NCI-H187 (cell line): ENCODE results near the gene KRTAP10-7.
"Not testable (repeated sequence)": the region's sequence is repeated elsewhere in the genome, so short reads cannot be mapped to it uniquely, and the experiment has no call there.

Experiments used
- DNase-seq, 2 experiments: peaks; one replicate each; lab custom pipeline; 2025; lab: John Stamatoyannopoulos, UW

Gene KRTAP10-7

DNA sequence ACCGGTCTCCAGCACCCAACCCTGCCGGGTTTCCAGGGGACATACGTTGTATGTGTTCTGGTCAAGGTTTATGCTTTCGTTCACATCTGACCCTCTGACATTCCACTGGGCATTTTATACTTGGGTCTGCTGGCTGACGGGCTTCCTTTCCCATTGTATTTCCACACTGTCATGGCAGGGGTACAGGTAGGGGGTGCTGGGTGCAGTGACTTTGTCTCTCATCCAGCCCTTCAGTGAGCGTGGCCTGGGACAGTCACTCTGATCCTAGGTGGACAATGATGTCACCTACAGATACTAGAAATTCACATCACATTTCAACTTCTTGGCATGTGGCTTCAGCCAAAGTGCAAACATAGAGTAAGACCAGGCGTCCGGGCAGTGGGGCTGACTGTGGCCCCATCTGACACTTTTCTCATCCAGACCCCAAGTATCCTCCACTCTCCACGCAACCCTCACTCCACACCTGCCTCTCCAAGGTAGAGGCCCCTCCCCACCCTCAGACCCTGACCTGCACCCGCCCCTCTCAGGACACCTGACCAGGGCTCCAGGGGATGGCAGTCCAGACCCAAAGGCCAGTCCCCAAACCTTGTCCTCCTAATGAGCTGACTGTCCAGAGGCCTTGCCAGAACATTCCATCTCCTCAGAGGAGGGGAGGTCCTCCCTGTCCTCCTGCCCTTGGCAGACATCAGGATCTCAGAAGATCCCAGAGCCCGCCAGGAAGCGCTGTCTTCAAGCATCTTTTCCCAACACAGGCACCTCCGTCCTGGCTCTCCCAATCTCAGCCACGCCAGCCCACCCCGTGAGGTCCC lies 36.0 kb downstream of the KRTAP10-7 start:
- no peak for DNase-seq

DNA sequence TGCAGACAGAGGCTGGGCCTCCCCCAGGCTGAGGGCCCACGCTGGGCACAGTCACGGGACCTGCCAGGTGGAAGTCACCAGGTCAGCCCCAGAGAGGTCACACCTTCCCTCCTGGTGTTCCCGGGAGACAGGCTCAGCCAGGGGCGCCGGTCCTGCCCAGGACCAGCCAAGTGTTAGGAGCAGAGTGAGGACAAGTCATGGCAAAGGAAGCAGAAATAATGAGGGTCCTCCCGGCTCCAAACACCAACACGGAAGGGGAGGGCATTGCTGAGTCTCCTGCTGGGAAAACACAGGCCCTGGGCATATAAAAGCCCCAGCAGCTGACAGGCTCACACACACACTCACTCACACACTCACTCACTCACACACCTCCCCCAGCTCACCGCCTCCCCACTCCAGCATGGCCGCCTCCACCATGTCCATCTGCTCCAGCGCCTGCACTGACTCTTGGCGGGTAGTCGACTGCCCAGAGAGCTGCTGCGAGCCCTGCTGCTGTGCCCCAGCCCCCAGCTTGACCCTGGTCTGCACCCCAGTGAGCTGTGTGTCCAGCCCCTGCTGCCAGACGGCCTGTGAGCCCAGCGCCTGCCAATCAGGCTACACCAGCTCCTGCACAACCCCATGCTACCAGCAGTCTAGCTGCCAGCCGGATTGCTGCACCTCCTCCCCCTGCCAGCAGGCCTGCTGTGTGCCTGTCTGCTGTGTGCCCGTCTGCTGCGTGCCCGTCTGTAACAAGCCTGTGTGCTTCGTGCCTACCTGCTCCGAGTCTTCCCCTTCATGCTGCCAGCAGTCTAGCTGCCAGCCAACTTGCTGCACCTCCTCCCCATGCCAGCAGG lies 36.8 kb downstream of the KRTAP10-7 start, which contains the start of gene KRTAP10-10:
Gene KRTAP10-10, plus strand, starts transcription at position 339 of the 833 bp plus-strand sequence. Its CDS starts 62 bp downstream, at position 401.
- no peak for DNase-seq

DNA sequence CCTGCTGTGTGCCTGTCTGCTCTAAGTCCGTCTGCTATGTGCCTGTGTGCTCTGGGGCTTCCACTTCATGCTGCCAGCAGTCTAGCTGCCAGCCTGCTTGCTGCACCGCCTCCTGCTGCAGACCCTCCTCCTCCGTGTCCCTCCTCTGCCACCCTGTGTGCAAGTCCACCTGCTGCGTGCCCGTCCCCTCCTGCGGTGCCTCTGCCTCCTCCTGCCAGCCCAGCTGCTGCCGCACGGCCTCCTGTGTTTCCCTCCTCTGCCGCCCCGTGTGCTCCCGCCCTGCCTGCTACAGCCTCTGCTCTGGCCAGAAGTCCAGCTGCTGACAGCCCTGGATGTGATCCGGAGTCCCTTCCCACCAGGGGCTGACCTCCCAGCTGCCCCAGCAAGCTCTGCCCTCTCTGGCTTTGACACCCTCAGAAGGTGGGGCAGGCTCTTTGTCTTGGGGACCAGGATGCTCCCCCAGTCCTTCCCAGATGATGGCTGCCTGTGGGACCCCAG lies 37.5 kb downstream of the KRTAP10-7 start:
- not testable (repeated sequence) for DNase-seq

DNA sequence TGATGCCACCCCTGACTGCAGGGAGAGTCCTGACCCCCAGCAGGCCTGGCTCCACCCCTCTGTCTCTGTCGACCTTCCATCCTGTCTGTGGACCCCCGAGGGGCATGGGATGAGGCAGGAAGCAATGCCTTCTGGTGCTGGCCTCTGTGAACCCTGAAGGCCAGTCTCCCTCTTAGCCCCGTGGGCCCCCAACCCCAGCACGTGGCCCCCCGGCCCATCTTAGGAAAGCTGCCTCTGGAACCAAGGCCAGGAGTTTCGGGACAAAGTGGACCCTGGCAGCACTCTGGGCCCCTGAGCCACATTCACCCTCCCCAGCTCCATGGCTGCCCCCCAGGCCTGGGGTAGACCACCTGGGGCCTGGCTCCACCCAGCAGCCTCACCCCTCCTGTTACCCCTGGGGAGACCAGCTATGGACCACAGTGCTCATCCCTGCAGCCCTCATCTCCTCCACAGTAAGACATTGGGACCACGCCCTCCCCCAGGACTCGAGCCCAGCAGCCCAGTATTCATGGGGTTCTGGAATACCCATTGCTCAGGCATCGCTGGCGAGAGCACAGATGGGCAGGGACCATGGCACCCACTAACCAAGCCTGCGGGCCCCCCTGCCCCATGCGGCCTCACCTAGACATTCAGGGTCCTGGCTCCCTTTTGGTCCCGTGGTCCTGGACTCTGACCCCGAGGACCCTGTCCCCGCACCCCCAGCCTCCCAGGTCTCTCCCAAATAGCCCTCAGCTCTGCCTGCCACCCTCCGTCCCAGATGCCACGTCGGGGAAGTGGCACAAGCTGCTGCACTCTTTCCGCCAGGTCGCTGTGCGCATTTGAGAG lies 38.3 kb downstream of the KRTAP10-7 start:
- not testable (repeated sequence) for DNase-seq

DNA sequence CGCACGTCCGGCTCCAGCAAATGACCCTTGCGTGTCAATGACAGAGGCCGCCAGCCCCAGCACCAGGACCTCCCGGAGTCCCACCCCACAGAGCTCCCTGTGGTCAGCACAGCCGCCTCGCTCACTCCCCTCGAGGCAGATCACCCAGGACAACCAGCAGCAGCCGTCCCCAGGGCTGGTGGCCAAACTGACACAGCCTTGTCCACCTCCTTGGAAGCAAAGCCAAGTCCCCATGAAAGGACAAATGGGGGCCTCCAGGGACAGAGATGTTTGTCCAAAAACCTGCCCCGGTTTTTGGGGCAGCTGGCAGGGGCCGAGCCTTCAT lies 38.9 kb downstream of the KRTAP10-7 start:
- no peak for DNase-seq

DNA sequence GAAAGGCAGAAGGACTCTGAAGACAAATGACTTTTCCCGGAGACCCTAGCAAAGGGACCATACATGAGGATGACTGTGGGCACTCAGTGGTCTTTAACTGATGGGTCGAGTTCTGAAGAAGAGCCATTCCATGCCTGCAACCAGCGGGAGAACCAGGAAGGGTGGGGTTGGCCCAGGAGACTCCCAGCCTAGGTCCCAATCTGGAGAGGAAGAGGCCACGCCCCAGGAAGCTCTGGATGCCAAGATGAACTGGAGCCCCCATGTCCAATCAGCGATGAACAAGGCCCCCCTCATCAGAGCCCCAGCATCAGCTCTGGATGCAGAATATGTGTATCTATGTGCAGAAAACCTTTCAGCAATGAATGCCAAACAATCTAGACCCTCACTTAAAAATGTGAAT lies 40.4 kb downstream of the KRTAP10-7 start:
- no peak for DNase-seq

DNA sequence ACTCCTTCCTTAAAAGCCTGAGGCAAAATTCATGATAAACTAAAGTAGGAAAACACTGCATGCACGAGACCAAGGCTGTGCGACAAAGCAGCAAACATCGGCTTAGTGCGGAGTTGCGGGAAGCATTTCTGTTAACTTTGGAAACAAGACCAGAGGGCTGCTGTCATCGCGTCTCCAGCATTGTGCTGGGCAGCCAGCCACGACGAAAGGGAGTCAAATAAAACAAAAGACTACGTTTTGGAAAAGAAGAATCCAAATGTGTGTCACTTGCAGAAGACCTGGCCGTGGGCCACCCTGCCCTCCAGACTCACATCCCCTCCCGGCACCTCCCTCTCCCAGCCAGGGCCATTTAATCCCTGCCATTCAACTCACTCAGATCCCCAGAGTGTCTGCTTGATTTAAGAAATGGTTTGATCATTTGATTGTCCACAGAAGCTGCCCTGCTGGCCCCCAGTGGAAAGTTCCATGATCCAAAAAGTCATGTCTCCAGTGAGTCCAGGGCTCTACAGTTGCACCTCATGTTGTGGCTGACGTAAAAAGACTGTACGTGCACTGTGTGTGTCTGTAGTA lies 43.4 kb downstream of the KRTAP10-7 start:
- DNase-seq = no peak

DNA sequence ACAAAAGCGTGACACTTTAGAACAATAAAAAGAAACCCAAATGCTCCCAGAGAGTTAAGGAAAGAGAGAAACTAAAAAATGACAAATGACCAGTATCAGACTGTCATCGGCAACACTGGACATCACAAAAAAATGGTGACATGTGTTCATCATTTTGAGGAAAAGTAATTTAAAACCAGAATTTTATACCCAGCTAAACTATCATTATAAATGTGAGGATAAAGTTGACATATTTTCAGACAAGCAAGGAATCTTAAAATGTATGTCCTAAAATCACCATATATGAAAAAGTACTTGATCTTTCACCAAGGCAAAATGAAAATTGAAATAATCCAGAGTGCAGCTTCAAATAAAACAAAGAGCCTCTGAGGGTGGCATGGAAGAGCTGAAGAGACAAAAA lies 44.5 kb downstream of the KRTAP10-7 start:
- no peak for DNase-seq

DNA sequence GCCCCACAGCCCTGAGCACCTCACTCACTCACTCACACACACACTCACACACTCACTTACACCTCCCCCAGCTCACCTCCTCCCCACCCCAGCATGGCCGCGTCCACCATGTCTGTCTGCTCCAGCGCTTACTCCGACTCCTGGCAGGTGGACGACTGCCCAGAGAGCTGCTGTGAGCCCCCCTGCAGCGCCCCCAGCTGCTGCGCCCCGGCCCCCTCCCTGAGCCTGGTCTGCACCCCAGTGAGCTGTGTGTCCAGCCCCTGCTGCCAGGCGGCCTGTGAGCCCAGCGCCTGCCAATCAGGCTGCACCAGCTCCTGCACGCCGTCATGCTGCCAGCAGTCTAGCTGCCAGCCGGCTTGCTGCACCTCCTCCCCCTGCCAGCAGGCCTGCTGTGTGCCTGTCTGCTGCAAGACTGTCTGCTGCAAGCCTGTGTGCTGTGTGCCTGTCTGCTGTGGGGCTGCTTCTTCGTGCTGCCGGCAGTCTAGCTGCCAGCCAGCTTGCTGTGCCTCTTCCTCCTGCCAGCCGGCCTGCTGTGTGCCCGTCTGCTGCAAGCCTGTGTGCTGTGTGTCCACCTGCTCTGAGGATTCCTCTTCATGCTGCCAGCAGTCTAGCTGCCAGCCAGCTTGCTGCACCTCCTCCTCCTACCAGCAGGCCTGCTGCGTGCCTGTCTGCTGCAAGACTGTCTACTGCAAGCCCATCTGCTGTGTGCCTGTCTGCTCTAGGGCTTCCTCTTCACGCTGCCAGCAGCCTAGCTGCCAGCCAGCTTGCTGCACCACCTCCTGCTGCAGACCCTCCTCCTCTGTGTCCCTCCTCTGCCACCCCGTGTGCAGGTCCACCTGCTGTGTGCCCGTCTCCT lies 46.2 kb downstream of the KRTAP10-7 start, which contains the start of gene KRTAP10-11:
Gene KRTAP10-11, plus strand, starts transcription at position 49 of the 856 bp plus-strand sequence. Its CDS starts 45 bp downstream, at position 94.
- DNase-seq = not testable (repeated sequence)

DNA sequence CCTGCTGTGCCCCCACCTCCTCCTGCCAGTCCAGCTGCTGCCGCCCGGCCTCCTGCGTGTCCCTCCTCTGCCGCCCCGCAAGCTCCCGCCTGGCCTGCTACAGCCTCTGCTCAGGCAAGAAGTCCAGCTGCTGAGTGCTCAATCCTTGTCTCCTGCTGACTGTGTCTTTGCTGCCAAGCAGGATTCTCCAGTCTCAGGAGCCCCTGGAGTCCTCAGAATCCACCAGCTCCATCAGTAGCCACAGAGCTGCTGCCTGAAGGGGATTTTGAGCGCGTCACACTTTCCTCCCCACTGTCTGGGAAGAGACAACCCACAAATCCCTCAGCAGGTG lies 46.8 kb downstream of the KRTAP10-7 start:
- DNase-seq = no peak

DNA sequence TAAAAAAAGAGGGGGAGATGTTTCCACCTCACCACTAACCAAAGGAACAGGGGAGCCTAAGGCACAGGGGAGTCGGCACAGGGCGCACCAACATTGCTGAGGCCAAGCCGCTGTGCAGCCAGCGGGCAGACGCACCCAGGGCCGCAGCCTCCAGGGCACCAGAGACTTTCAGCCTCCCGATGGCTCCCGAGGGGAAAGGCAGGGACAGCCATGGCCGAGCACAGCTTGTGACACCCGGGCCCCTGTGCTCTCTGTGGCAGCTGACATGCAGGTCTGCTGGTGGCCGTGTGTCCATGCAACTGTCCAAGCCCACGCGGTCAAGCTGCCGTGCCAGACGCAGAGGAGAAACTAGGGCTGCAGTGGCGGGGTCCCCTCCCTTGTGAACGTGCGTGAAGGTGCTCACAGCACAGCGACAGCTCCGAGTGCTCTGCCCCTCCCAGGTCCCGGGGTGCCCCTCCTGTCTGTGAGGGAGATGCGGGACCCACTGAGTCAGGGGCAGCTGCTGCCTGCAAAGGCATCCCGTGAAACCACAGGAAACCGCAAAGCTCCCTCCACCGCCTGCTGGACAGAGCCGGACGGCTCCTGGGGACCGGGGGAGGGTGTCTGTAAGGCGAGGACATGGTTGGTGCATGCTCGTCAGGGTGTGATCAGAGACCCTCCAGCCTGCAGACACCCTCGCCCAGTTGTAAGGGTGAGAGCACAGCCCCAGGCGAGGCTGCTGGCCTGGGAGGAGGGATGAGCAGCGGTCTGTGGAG lies 48.3 kb downstream of the KRTAP10-7 start:
- no peak for DNase-seq

DNA sequence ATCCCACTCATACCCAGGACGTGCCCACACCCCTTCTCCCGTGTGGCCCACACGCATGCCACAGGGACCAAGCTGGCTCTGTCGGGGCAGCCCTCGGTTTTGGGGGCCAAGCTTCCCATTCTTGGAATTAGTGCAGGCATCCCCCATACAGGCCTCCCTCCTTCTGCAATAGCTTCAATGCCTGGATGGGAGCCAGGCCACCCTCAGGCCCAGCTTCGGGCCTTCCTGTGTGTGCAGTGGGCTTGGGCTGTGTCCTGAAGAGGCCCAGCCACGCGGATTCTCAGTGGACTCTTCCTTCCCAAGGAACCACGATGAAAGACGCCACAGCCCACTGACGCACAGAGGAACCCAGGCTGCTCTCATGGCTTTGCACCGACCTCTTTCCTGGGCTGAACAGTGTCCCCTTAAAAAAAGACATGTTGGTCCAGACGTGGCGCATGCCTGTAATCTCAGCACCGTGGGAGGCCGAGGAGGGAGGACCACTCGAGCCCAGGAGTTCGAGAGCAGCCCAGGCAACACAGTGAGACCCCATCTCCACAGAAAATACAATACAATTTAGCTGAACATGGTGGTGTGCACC lies 49.2 kb downstream of the KRTAP10-7 start:
- no peak for DNase-seq

DNA sequence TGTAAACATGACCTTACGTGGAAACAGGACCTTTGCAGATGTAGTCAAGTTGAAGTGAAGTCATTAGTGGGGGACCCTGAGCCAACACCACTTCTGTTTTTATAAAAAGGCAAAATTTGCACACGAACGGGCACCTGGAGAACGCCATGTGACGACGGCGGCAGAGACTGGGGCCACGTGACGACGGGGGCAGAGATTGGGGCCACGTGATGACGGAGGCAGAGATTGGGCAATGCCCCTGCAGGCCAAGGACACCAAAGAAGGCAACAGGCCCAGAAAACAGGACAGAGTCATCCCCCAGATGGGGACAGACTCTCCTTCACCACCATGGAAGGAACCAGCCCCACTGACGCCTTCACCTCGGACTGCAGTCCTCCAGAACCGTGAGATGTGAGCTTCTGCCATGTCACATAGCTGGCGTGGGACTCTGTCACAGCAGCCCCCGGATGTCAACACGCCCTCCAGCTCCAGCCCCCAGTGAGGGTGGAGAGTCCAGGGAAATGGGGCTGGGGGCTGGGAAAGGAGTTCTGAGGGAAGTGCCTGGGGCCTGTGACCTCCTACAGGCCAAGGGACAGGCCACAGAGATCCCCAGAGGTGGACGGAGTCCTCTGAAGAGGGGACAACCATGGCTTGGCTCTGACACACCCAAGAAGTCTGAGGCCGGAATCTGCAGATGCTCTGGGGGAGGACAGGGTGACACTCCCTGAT lies 50.0 kb downstream of the KRTAP10-7 start:
- no peak for DNase-seq

DNA sequence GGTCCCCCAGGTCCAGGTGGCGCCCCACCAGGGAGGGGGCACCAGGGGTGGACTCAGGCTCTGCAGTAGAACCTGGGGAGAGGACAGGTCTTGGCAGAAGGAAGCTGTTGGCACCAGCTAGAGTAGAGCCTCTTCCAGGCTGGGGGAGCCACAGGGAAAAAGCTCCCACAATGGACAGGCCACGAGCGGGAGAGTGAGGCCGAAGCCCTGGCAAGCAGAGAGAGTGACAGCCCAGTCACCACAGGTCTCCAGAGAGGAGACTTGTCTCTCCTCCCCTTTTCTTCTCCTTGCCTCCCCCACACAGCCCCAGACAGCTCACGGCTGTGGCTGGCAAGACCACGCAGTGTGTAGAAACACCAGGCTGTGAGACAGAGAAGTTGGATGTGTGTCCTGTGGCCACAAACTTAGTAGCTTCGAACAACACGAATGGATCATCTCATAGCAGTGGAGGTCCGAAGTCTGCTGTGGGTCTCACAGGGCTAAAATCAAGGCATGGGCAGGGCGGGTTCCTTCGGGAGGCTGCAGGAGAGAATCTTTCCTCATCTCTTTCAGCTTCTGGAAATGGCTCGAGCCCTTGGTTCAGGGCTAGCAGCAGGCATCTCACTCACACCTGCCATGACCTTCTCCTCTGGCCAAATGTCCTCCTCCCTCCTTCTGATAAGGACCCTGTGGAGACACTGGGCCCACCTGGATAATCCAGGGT lies 50.7 kb downstream of the KRTAP10-7 start:
- no peak for DNase-seq
